GM21360 (cell line): ENCODE data around the gene NFIB.

Experiments used
- ATAC-seq: cut with Tn5 transposase; IDR thresholded peaks from one replicate; pipeline ENCODE4 v1.9.1; 2021; ENCODE audit warnings: mild to moderate bottlenecking, moderate library complexity; ENCODE audit not compliant: unreplicated experiment

Gene NFIB

DNA sequence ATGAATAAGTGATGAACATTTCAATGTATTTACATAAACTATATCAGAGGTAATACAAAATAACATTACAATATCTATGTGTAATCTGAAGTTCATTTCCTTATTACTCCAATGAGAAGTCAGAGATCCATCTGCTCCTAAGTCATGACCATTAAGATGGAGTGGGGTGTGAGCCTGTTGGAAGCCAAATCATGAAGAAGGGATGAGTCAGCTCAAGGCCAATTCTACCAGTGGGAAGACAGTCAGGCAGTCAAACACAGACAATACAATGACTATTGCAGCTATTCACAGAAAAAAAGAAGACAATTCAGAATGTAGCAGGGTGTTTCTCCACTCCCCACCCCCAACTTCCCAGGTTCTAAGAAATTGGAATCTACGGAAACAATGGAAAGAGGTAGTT lies 155.0 kb downstream of the NFIB start:
- ATAC-seq: no peak

DNA sequence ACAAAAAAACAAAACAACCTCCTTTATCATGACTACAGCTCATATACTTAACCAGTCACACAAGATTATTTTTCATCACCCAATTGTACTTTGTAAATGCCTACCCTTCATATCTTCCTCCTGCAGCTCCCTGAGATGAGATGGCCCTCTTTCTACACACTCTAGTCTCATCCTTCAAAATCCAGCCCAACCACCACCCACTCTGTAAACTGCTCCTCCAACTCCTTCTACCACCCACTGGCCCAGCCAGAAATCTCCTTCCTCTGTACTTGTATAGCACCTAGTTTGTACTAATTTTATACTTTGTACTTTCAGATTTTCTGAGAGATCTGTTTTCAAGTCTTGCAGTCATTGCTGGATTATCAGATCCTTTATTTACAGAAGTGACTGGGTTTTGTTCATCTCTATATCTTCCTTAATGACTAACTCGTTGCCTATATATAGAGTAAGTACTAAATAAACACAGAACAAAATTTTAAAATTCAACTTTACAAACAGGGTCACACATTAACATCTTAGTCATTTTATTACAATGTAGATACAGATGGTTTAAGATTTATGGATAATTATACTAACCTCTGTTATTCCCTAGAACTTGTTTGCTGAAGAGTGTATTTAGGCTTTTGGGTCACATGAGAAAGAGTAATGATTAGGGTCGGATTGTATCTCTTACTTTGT lies 155.7 kb downstream of the NFIB start:
- ATAC-seq: no peak

DNA sequence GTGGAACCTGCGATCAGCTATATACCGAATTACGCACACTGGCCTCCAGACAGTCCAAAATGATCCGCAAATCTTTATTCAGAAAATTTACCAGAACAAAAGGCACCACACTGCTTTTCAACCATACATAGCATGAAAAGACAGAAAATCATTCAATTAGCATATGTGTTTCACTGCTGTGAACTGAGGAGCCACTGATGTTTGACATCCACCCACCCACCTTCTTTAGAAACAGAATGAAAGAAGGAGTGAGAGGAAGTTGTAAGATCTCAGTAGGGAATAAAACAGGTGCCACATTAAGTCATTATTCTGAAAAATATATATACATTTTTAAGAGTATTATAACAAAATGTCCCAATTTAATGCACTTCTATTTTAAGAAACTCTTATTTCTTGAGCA lies 156.8 kb downstream of the NFIB start:
- ATAC-seq: peak; percentile 31

- peak; percentile 95 for ATAC-seq
Measured at GRCh38 chr9:14156046-14156445, 157.9 kb downstream of the NFIB start.

DNA sequence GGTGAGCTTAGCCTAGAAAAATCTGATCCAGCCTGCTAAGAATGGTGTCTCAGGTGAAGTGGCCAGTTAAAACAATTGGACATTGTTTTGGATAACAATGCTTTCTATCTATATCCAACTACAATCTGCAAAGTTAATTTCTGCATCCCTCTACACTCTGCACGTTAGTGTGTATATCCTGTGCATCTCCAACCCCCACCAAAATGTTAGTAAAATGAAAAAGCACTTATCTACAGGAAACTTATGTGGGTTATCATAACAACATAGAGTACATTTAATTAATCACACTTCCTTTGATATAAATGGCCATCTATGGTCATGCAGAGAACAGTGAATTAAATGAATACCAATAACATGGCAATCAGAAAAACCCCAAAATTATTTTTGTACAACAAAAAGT lies 158.7 kb downstream of the NFIB start:
- no peak for ATAC-seq

- ATAC-seq: no peak
Measured at GRCh38 chr9:14153310-14153720, 160.6 kb downstream of the NFIB start.

- no peak for ATAC-seq
Measured at GRCh38 chr9:14151451-14151850, 162.5 kb downstream of the NFIB start.

DNA sequence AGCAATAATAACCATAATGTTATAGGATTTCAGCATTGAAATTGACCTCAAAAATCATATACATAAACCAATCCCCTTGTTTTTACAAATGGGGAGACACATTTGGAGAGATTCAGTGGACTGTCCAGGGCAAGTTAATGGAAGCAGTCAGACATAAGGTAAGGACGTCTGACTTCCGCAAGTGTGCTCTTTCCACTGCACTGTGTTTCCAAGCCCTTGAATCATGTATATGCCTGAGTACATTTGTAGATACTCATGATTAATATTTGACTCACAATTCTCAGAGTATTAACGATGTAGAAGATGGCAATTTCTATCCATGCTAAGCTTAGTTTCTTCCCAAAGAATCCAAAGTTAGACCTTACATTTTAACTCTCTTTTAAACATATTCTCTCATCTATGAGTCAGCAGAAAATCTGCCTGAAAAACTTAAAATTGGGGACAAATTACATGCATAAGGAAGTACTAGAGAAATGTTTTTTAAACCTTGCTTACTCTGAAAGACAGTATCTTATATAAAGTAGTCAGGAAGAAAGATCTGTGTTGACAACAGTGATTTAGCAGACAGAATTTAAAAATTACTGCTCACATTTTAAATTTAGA lies 165.3 kb downstream of the NFIB start:
- ATAC-seq: no peak

DNA sequence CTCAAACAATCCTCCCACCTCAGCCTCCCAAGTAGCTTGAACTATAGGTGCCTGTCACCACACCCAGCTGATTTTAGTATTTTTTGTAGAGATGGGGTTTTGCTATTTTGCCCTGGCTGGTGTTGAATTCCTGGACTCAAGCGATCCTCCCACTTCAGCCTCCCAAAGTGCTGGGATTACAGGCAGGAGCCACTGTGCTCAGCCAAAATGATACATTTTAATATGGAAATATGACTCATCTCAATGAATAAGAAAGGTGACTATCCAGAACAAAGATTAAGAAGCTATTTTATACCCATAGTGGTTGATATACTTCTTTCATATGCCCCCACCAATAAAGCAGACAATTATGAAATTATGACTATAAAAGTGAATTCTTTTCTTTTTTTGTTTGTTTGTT lies 166.2 kb downstream of the NFIB start:
- no peak for ATAC-seq

DNA sequence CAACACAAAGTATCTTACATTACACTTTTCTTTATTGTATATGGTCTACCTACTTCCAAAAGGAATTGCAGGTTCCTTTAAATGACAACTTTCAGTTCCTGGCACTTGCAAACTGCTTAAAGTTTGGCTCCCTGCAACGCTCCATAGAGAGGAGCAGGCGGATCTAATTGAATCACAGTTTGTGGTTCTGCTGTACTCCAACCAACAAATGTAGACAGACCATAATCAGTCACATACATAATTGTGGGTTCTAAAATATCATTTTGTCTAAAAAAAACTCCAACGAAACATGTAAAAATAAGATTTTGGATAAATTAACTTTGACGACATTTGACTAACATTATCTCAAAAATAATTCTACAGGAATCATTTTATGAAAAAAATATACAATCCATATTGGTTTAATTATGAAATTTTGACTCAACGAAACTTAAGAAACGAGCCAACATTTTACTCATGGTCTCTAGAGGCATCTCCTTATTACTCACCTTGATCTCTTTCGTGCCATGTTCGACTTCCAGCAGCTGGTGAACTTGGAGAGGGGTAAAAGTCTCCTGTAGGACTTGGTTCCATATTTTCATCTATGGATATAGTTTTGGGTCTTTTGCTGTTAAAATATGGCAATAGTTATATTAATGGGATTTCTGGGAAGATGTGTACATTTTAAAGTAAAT lies 167.6 kb downstream of the NFIB start:
- ATAC-seq: no peak

GRCh38 chr9:14144215-14144614 lies 169.7 kb downstream of the NFIB start:
- no peak for ATAC-seq

- no peak for ATAC-seq
Measured at GRCh38 chr9:14141699-14142098, 172.2 kb downstream of the NFIB start.

GRCh38 chr9:14140096-14140697 lies 173.7 kb downstream of the NFIB start:
- no peak for ATAC-seq

DNA sequence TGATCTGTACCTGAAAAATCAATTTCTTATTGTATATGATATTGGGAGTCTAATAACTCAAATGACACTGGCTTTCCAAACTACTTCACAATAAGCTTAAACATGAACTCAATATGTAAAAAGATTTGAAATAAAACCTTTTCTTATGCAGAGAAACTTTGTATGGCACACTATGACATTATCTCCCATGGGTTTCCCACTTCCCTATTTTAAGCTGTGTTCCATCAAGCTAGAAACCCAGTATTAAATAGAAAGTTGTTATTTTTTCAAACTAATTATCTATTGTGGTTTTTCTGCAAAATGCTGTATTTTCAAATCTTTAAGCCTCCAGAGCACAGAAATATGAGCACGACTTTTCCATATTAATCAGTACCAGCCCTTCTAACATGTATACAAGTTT lies 174.7 kb downstream of the NFIB start:
- no peak for ATAC-seq

DNA sequence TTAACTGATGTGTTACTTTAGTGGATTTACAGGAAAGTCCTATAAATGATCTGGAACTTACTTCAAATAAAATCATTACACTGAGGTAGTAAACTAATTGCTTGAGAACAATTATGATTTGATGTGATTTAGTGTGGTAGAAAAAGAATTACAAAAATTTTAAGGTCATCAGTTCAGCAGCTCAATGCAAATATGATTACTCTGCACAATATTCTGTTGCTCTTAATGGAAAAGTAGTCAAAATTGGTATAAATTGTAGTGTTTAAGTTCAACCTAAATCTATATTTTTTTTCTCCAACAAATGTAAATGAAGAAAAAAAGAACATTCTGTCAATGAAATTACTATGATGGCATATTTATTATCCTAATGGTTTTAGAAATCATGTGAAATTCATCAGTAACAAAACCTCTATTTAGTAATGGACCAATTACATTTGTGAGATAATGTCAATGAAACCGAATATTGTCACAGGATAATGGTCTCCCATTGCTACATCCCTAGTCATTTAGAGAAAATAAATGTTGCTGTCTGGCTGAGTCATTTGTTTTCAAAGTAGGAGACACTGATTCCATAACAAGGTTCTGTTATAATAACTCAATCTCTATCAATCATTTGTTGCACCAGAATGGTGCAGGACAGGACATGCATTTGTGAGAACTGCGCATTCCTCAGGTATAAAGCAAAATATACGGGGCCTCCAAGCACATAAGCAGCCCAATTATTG lies 177.1 kb downstream of the NFIB start:
- ATAC-seq: no peak

GRCh38 chr9:14136047-14136635 lies 177.8 kb downstream of the NFIB start:
- no peak for ATAC-seq

DNA sequence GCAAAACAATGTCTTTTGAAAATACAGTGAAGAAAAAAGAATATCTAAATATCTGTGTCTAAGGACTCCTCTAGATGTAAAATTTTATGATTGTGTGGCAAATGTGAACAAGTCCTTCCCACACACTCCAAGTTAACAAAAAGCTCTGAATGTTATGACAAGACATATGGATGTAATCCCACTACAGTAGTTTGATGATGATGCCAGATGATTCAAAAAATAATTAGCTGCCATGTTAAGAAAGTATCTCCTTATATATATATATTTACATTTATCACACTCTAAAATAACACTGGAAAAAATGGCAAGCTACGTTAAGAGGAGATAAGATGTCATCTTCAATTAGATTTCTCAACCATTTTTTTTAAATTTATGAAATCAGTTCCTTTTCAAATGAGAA lies 178.5 kb downstream of the NFIB start:
- ATAC-seq: no peak

DNA sequence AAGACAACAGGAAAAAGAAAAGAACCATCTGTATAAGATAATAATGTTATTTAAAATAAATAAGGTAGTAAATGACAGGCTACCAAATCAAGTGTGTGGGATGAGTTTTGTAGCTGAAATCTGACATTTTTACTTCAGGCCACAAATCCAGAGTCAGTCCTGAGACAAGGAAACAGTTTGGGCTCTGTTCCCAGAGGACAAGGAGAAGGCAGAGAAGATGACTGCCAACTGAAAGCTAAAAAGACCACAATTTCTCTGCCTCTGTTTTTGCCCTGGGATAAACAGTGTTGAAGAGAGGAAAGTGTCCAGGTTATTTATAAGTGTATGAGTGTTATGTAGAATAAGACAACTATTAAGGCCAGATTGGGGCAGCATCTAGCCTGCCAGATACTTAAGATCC lies 180.5 kb downstream of the NFIB start:
- ATAC-seq: no peak

DNA sequence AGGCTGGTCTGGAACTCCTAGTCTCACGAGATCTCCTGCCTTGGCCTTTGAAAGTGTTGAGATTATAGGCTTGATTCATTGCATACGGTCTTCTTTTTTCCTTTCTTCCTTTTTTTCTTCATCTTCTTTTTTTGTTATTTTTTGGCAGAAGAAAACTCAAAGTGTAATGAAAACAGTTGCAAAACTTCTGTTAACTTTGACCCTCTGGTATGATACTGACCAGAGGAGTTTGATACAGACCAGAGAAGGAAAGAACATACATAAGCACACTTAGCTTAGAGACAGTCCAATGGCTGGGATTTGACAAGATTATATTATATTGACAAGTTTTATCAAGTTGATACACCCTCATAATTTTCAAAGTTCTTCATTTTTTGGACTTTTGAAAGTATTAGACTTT lies 181.2 kb downstream of the NFIB start:
- ATAC-seq: no peak

DNA sequence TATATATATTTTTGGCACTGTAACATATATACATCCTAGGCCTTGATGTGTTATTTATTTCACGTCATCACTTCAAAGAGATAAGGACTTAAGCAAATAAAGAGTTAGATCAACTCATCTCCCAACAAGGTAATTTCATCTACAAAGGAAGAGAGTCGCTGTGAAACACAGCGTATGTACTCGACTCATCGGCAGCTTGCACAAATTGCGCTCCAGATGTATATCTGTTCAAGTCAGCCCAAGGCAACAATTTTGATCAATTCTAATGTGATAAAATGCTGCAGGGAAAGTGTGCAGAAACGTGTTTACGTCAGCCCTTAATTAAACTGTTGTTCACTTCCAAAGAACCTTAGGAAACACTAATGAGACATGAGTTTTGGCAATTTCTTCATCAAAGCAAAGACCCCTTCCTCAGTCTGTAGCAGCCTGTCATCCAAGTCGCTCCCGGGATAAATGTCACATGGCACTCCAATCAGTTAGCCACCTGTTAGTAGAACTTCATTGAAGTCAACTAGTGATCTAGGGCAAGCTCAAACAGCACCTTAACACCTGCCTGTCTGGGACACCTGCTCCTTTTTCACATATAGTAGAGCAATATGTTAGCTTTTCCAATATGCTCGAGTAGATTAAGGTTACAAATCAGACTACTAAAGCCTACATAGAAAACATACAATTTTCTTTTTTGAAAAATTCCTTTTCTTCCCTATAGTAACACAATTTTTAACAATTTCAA lies 182.4 kb downstream of the NFIB start:
- no peak for ATAC-seq
